ENCODE measurements around the gene TMEM203.
"Not testable (repeated sequence)": the region's sequence is repeated elsewhere in the genome, so short reads cannot be mapped to it uniquely, and the experiment has no call there.

The TMEM203 gene

DNA sequence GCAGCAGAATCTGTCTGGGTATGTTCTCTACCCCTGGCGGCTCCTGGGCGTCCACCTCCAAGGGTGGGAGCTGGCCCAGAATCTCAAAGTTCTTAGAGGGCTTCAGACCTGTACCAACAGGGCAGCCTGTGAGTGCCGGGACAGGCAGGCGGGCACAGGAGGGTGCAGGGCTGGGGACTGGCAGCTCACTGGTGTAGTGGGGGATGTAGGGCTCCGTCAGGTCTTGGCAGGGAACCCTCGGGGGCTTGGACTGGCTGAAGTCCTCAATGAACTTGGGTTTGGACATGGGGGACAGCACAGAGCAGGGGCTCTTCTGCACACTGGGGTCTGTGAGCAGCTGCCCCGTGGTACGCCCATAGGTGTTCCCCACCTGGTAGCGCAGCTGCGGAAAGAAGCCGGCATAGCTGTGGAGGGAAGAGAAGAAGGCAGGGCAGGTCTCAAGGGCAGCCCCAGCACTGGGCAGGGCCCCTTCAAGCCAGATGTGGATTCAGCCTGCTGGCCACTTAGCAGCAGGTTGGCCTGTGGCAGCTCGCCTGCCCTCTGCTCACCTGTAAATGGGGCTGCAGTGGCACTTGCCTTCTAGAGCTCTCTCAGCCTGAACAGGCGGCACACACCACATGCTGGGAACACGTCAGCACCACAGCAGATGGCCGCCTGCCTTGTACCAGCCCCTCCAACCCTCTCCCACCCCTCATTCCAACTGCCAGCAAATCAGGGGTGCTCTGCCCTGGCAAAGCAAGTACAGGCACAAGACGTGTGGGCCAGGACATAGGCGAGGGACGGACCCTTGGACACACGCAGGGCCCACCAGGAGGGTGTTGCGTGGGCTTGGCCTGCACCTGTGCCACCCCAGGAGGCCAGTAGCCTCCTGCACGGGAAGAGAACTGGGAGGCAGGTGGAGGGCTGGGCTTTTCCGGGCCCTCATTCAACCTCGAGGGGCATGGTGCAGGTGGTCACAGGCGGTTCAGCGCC is 40.3 kb upstream of the TMEM203 start:
- no peak for ATAC-seq (replicated peaks; ENCODE audit: extremely low read depth, poor library complexity, severe bottlenecking)
- peaks cover 24% of the 10 kb centered on the region for H3K4me1 Mint-ChIP-seq
- peaks cover 23% of the 10 kb centered on the region for H3K36me3 Mint-ChIP-seq (ENCODE audit: insufficient read depth)
- peak overlapping the region; percentile 57 for H3K27ac Mint-ChIP-seq (ENCODE audit: low read depth)
- DNase-seq (ENCODE audit: low spot score in 2 of 2), result no peak
- no peaks in the 10 kb centered on the region for H3K27me3 Mint-ChIP-seq
- H3K9me3 Mint-ChIP-seq, result no peaks in the 10 kb centered on the region
- no peak overlapping the region for H3K4me3 Mint-ChIP-seq

DNA sequence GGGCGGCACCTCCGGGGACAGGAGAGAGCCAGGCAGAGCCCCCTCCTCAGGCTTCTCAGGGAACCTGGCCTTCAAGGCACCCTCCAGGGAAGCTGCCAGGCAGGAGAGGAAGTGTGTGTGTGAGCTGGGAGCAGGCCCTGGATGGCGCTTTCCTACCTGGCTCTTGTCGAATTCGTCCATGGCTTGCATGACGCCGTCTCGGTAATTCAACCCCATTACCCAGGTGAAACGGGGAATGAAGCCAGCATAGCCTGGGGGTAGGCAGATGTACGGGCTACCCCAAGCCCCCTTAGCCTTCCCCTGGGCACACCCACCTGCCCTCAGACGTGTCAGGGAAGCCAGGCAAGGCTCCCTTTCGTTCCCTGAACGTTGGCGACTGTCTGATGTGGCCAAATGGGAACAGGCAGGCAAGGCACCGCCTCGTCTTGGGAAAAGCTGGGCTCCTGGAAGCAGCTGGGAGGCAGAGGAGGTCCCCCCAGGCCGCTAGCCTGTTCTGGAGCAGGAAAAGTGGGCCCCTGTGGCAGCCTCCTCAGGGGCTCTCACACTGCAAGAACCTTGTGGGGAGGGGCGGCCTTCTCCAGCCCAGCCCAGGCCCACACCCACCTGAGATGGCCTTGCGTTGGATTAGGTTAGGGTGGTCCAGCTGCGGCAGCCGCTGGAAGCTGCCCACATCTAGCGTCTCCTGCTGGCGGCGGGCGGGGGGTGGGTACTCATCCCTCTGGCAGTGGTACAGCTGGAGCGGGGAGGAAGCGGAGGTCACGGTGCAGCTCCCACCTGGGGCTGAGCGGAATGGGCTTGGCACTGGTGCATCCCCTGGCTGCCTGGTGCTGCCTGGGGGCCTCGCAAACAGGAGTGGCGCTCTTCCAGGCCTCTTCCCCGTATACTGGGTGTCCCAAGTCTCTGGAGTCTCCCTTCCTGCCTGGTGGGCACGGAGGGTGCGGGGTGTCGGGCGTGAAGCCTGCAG is 39.3 kb upstream of the TMEM203 start:
- Mint-ChIP-seq H3K36me3 (ENCODE audit: insufficient read depth) (peaks cover 25% of the 10 kb centered on the region), H3K4me3 (no peak overlapping the region)

DNA sequence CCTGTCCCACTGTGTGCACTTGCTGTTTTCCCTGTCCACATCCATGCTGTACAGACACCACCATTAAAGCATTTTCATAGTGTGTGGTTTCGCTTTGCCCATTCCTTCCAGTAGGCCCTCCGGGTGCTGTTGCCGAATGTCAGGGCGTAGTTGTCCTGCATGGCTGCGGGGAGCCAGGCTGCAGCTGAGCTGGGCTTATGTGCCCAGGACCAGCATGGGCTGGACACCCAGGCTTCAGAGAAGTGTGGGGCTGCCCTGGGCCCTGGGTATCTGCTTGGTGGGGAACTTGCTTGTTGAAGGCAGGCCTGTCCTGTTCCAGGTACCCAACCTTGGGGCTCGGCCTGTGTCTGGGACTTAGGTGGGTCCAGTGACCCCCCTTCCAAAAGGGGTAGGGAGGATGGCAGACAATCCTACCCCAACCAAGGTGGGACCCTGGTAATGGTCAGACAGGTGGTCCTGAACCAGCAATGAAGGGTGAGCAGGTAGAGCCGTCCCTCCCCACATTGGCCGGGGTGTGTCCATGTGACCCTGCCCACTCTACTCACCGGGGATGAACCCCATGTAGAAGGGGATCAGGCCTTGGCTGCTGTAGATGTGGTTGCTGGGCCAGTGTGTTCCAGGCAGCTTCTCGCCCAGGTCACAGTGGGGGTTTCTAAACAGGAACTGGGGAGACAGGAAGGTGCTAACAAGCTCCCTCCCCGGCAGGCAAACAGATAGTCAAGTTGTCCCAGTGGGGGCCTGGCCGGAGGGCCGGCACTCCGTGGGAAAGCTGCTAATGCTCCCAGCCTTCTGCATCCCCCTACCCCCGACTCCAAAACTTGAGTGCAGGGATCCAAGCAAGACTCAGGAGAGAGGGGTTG is 38.4 kb upstream of the TMEM203 start:
- no peaks in the 10 kb centered on the region for H3K27me3 Mint-ChIP-seq
- H3K36me3 Mint-ChIP-seq (ENCODE audit: insufficient read depth), result peaks cover 25% of the 10 kb centered on the region
- no peaks in the 10 kb centered on the region for H3K9me3 Mint-ChIP-seq
- H3K4me1 Mint-ChIP-seq, result peaks cover 24% of the 10 kb centered on the region
- H3K27ac Mint-ChIP-seq (ENCODE audit: low read depth), result no peak overlapping the region
- DNase-seq (ENCODE audit: low spot score in 2 of 2), result no peak
- peak overlapping the region; percentile 92 for H3K4me3 Mint-ChIP-seq
- no peak for ATAC-seq (replicated peaks; ENCODE audit: extremely low read depth, poor library complexity, severe bottlenecking)

More for the DNA sequence above, 39.3 kb upstream of the TMEM203 start:
- H3K27me3 Mint-ChIP-seq, result no peaks in the 10 kb centered on the region
- H3K4me1 Mint-ChIP-seq, result peaks cover 24% of the 10 kb centered on the region
- ATAC-seq (replicated peaks; ENCODE audit: extremely low read depth, poor library complexity, severe bottlenecking), result no peak
- H3K9me3 Mint-ChIP-seq, result no peaks in the 10 kb centered on the region
- no peak for DNase-seq (ENCODE audit: low spot score in 2 of 2)
- H3K27ac Mint-ChIP-seq (ENCODE audit: low read depth), result no peak overlapping the region

DNA sequence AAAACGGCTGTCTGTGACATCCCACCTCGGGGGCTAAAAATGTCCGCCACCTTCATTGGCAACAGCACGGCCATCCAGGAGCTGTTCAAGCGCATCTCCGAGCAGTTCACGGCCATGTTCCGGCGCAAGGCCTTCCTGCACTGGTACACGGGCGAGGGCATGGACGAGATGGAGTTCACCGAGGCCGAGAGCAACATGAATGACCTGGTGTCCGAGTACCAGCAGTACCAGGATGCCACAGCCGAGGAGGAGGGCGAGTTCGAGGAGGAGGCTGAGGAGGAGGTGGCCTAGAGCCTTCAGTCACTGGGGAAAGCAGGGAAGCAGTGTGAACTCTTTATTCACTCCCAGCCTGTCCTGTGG is 37.8 kb upstream of the TMEM203 start:
- not testable (repeated sequence) for H3K27ac Mint-ChIP-seq (ENCODE audit: low read depth); DNase-seq (ENCODE audit: low spot score in 2 of 2); ATAC-seq (replicated peaks; ENCODE audit: extremely low read depth, poor library complexity, severe bottlenecking); H3K9me3 Mint-ChIP-seq; H3K27me3 Mint-ChIP-seq
- Mint-ChIP-seq H3K4me3 (peak overlapping the region; percentile 92), H3K36me3 (ENCODE audit: insufficient read depth) (peaks cover 25% of the 10 kb centered on the region), H3K4me1 (peaks cover 24% of the 10 kb centered on the region)

DNA sequence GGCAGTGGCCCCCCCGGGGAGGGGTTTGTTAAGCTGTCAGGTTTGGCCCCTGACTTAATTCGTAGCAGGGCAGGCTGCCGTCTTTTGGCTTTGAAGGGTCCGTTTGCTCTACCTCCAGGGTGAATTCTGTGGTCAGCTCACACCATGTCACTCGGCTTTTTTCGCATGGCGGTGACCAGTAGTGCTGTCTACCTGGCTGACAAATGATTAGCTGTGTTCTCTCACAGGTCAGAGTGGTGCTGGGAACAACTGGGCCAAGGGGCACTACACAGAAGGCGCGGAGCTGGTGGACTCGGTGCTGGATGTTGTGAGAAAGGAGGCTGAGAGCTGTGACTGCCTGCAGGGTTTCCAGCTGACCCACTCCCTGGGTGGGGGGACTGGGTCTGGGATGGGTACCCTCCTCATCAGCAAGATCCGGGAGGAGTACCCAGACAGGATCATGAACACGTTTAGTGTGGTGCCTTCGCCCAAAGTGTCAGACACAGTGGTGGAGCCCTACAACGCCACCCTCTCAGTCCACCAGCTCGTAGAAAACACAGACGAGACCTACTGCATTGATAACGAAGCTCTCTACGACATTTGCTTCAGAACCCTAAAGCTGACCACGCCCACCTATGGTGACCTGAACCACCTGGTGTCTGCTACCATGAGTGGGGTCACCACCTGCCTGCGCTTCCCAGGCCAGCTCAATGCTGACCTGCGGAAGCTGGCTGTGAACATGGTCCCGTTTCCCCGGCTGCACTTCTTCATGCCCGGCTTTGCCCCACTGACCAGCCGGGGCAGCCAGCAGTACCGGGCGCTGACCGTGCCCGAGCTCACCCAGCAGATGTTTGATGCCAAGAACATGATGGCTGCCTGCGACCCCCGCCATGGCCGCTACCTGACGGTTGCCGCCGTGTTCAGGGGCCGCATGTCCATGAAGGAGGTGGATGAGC is 37.1 kb upstream of the TMEM203 start:
- Mint-ChIP-seq H3K4me3 (peak overlapping the region; percentile 92), H3K9me3 (no peaks in the 10 kb centered on the region), H3K27me3 (no peaks in the 10 kb centered on the region), H3K4me1 (peaks cover 24% of the 10 kb centered on the region), H3K27ac (ENCODE audit: low read depth) (peak overlapping the region; percentile 88), H3K36me3 (ENCODE audit: insufficient read depth) (peaks cover 25% of the 10 kb centered on the region)
- ATAC-seq (replicated peaks; ENCODE audit: extremely low read depth, poor library complexity, severe bottlenecking) (no peak), DNase-seq (ENCODE audit: low spot score in 2 of 2) (no peak)

DNA sequence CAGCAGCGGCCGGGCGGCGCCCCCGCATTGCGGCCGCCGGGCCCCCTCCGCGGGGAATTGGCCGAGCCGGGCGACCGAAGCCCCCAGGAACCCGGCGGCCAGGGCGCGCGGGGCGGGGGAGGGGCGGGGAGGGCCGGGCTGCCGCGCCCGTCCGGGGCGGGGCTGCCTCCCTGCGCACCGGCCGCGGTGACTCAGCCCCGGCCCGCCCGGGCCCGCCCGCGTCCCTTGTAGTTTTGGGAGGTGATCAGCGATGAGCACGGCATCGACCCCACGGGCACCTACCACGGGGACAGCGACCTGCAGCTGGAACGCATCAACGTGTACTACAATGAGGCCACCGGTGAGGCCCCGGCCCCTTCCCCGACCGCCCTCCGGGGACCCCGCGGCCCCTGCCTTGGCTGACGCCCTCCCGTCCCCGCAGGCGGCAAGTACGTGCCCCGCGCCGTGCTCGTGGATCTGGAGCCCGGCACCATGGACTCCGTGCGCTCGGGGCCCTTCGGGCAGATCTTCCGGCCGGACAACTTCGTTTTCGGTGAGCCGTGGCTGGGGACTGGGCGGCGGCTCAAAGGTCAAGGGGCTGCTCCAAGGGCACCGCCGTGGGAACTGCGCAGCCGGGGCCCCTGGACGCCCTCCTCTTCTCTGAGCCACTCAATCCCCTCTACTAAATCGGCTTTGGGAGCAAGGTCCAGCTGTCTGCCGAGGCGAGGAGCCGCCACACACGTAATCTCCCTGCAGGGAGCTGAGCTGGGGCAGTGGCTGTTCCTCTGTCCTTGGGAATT is 36.2 kb upstream of the TMEM203 start:
- peak overlapping the region; percentile 92 for H3K4me3 Mint-ChIP-seq
- peak overlapping the region; percentile 88 for H3K27ac Mint-ChIP-seq (ENCODE audit: low read depth)
- DNase-seq (ENCODE audit: low spot score in 2 of 2), result no peak
- H3K4me1 Mint-ChIP-seq, result peaks cover 24% of the 10 kb centered on the region
- H3K9me3 Mint-ChIP-seq, result no peaks in the 10 kb centered on the region
- H3K27me3 Mint-ChIP-seq, result no peaks in the 10 kb centered on the region
- peak; percentile 17 for ATAC-seq (replicated peaks; ENCODE audit: extremely low read depth, poor library complexity, severe bottlenecking)
- peaks cover 25% of the 10 kb centered on the region for H3K36me3 Mint-ChIP-seq (ENCODE audit: insufficient read depth)

DNA sequence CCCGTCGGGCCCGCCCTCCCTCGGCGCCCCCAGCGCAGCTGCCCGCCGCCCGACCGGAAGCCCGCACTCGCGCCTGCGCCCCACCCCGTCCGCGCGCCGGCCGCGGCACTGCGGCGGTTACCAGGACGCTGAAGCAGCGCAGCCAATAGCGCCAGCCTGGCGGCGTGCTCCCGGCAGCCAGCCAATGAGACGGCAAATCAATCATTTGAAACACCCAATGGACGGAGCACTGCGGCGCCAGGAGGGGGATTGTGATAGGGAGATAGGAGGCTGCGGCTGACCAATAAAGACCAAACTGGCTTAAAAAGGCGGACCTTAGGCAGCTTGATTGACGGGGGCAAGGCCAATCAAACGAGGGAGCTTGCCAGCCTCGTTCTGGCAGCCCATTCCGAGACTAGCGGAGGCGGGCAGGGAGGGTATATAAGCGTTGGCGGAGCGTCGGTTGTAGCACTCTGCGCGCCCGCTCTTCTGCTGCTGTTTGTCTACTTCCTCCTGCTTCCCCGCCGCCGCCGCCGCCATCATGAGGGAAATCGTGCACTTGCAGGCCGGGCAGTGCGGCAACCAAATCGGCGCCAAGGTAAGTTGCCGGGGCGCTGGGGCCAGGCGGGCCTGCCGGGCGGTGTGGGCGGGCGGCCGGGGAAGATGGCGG is 35.5 kb upstream of the TMEM203 start, which contains the start of gene TUBB4B:
Gene TUBB4B (plus strand): TSS at position 447 of the 649 bp plus-strand sequence. CDS start 74 bp downstream, at position 521.
- peak within 1 kb of the TSS; percentile 92 for H3K4me3 Mint-ChIP-seq

DNA sequence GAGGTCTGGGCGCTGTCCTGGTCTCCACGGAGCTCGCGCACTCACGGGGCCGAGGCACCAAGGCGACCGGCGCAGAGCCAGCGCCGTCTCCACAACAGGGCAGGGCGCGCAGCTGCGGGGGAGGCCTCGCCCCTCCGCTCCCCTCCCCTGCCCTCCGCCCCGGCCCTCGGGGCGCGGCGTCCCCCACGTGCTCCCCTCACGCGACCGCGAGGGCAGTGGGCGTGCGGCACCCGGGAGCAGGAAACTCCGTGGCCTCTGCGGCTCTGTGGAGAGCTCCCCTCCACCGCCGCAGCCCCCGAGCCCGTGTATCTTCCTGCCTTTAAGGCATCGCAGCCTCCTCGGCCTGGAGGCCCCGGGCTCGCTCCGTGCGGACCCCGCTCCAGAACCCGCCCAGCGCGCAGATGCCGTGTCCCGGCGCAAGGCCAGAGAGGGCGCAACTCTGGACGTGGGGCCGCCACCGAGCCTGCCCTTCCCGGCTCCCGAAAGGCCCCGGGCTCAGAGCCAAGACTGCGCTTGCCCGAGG is 34.9 kb upstream of the TMEM203 start:
- DNase-seq (ENCODE audit: low spot score in 2 of 2) (peak in 1 of 2 donors; percentile 65), ATAC-seq (replicated peaks; ENCODE audit: extremely low read depth, poor library complexity, severe bottlenecking) (peak; percentile 33)
- Mint-ChIP-seq H3K4me1 (peaks cover 24% of the 10 kb centered on the region), H3K9me3 (no peaks in the 10 kb centered on the region), H3K27ac (ENCODE audit: low read depth) (peak overlapping the region; percentile 88), H3K4me3 (peak overlapping the region; percentile 92), H3K36me3 (ENCODE audit: insufficient read depth) (peaks cover 25% of the 10 kb centered on the region), H3K27me3 (no peaks in the 10 kb centered on the region)

More for the DNA sequence above, 35.5 kb upstream of the TMEM203 start, which contains the start of gene TUBB4B:
- Mint-ChIP-seq H3K4me1 (peaks cover 24% of the 10 kb centered on the region), H3K27me3 (no peaks in the 10 kb centered on the region), H3K36me3 (ENCODE audit: insufficient read depth) (peaks cover 25% of the 10 kb centered on the region), H3K27ac (ENCODE audit: low read depth) (peak within 1 kb of the TSS; percentile 88), H3K9me3 (no peaks in the 10 kb centered on the region)
- DNase-seq (ENCODE audit: low spot score in 2 of 2) (peak; percentile 91 to 98), ATAC-seq (replicated peaks; ENCODE audit: extremely low read depth, poor library complexity, severe bottlenecking) (peak; percentile 86)

DNA sequence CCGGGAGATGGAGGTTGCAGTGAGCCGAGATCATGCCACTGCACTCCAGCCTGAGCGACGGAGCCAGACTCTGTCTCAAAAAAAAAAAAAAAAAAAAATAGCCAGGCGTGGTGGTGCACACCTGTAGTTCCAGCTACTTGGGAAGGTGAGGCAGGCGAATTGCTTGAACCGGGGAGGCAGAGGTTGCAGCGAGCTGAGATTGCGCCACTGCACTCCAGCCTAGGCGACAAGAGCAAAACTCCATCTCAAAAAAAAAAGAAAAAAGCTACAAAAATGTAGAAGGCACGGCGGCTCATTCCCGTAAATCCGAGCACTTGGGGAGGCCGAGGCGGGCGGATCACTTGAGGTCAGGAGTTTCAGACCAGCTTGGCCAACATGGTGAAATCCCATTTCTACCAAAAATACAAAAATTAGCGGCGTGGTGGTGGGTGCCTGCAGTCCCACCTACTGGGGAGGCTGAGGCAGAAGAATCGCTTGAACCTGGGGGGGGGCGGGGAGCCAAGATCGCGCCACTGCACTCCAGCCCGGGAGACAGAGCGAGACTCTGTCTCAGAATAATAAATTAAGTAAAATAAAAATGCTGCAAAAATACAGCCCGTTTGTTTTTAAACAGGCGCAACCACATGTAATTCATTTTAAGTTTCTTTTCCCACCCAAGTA is 34.2 kb upstream of the TMEM203 start:
- not testable (repeated sequence) for ATAC-seq (replicated peaks; ENCODE audit: extremely low read depth, poor library complexity, severe bottlenecking); H3K27me3 Mint-ChIP-seq; DNase-seq (ENCODE audit: low spot score in 2 of 2); H3K9me3 Mint-ChIP-seq
- peaks cover 24% of the 10 kb centered on the region for H3K4me1 Mint-ChIP-seq
- peaks cover 25% of the 10 kb centered on the region for H3K36me3 Mint-ChIP-seq (ENCODE audit: insufficient read depth)
- peak overlapping the region; percentile 92 for H3K4me3 Mint-ChIP-seq
- peak overlapping the region; percentile 46 for H3K27ac Mint-ChIP-seq (ENCODE audit: low read depth)

Measured in central memory CD8-positive, alpha-beta T cell (primary cell).